PC-9 (cell line): ENCODE results near the gene IRF8. TPM values are rescaled to one million over a fixed set of nuclear protein-coding genes. Genes with fewer than 3 reads are reported as not detected.

Source experiments
- BruUV-seq: library from RNA; stranded (reverse); fragments of 400-500 nt; replicated peaks from 2 replicates; lab custom pipeline; 2021; lab: Mats Ljungman, UMichigan
- CTCF ChIA-PET: fragments of 300-600 bp; sonication (Branson Sonifier 250); formaldehyde crosslinking; loops from one replicate; lab custom pipeline; 2022; ENCODE audit warnings: antibody characterized with exemption; lab: Charles Lee
- POLR2A ChIA-PET: fragments of 300-600 bp; sonication (Branson Sonifier 250); formaldehyde crosslinking; loops from one replicate; lab custom pipeline; 2022; ENCODE audit warnings: antibody characterized with exemption; ENCODE audit not compliant: unreplicated experiment; lab: Charles Lee
- DNase-seq, 2 experiments: peaks; one replicate each; pipeline versions ENCODE4 v3.0.0 to v3.0.0-alpha.2; 2015 to 2022; ENCODE audit warnings: mixed read lengths in 1 of 2
- H2AFZ ChIP-seq: fragments of 200-600 bp; sonication (generic); 2 replicates; pipeline ENCODE4 v1.8.1; 2017; ENCODE audit warnings: antibody characterized with exemption
- H3F3A ChIP-seq: fragments of 200-600 bp; sonication (generic); 2 replicates; pipeline ENCODE4 v1.8.1; 2017; ENCODE audit warnings: antibody characterized with exemption, mild to moderate bottlenecking, low read depth; ENCODE audit not compliant: insufficient read depth
- H3K27ac ChIP-seq: fragments of 200-600 bp; sonication (generic); 2 replicates; pipeline ENCODE4 v1.6.1; 2016; ENCODE audit warnings: mixed run types
- H3K27me3 ChIP-seq: fragments of 200-600 bp; sonication (generic); 2 replicates; pipeline ENCODE4 v1.6.1; 2016; ENCODE audit warnings: low read depth, mixed run types; ENCODE audit not compliant: insufficient read depth
- H3K36me3 ChIP-seq: fragments of 200-600 bp; sonication (generic); 2 replicates; pipeline ENCODE4 v1.6.1; 2016; ENCODE audit warnings: low read depth, mixed run types
- H3K4me1 ChIP-seq: fragments of 200-600 bp; sonication (generic); replicated peaks from 2 replicates; pipeline ENCODE4 v1.6.1; 2016; ENCODE audit warnings: mixed run types; ENCODE audit not compliant: insufficient read depth
- H3K4me2 ChIP-seq: fragments of 200-600 bp; sonication (generic); 2 replicates; pipeline ENCODE4 v1.6.1; 2017; ENCODE audit warnings: mixed run types
- H3K4me3 ChIP-seq: fragments of 200-600 bp; sonication (generic); 2 replicates; pipeline ENCODE4 v1.6.1; 2016; ENCODE audit warnings: mixed run types
- H3K79me2 ChIP-seq: fragments of 200-600 bp; sonication (generic); 2 replicates; pipeline ENCODE4 v1.6.1; 2017; ENCODE audit warnings: low read depth, mixed run types
- H3K9me2 ChIP-seq: fragments of 200-600 bp; sonication (generic); 2 replicates; pipeline ENCODE4 v1.8.1; 2017; ENCODE audit warnings: mild to moderate bottlenecking; ENCODE audit not compliant: insufficient read depth
- H3K9me3 ChIP-seq: fragments of 200-600 bp; sonication (generic); 2 replicates; pipeline ENCODE4 v1.8.1; 2016; ENCODE audit warnings: low read depth; ENCODE audit not compliant: insufficient read depth
- H4K20me1 ChIP-seq: fragments of 200-600 bp; sonication (generic); 2 replicates; pipeline ENCODE4 v1.8.1; 2017; ENCODE audit not compliant: insufficient read depth
- EZH2 ChIP-seq: fragments of 200-600 bp; sonication (generic); IDR thresholded peaks from 2 replicates; pipeline ENCODE4 v1.8.0; 2017; ENCODE audit warnings: antibody characterized with exemption, low read depth
- intact Hi-C: fragments of 100-400 bp; cut with micrococcal nuclease; formaldehyde crosslinking; loops from one replicate; pipeline ENCODE4 v1.10.0; 2022; ENCODE audit not compliant: unreplicated experiment
- total RNA-seq: library from RNA; stranded (reverse); gene quantifications from 2 replicates; pipeline ENCODE4 v1.2.3, GENCODE V29; 2021
- TF ChIP-seq, protein P1 (sequence below): fragments of 200-600 bp; sonication (generic); conservative IDR thresholded peaks from 2 replicates; pipeline ENCODE4 v1.6.1; 2017; ENCODE audit warnings: mixed run types, antibody characterized with exemption, mild to moderate bottlenecking, moderate library complexity

The IRF8 gene
- total RNA-seq, 1 experiment from 2014 or later: not detected

DNA sequence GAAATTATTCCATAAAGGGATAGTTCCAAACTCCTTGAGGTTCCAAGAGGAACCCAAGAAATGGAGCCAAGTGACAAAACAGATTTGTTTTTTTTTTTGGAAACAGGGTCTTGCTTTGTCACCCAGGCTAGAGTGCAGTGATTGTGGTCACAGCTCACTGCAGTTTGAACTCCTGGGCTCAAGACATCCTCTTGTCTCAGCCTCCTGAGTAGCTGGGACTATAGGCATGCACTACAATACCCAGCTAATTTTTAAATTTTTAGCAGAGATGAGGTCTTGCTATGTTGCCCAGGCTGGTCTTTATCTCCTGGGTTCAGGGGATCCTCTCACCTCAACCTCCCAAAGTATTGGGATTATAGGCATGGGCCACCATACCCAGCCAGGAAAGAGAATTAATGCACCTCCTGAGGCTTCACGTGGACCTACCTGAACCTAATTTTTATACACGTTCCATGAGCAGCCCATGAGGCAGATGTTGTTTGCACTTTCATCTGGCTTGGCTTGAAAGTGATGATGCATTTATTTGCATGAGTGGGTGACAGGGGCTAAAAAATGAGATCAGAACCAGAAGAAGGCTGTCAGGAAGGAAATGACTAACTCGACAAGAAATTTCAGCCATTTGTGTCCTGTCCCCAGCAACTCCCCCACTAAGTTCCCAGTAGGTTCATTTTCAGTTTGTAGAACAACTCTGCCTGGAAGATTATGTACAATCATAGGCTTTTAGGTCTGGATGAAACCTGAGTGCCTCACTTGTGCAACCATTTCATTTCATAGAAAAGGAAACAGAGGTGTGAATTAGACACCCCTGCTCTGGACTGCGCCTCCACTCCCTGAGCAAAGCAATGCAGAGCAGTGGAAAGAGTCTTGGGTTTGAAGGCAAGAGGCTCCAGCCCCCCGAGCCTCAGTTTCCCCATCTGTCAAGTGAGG is 10.3 kb upstream of the IRF8 start:
- peaks cover 85% of the 10 kb centered on the region for H3K27me3 ChIP-seq
- no peak overlapping the region for H3K4me2 ChIP-seq
- ChIA-PET CTCF (no interaction called here), POLR2A (no interaction called here)
- intact Hi-C loops: no loop called here
- no peaks in the 10 kb centered on the region for H3K79me2 ChIP-seq
- no peak overlapping the region for H3K27ac ChIP-seq
- H3K9me3 ChIP-seq: no peaks in the 10 kb centered on the region
- peaks cover 17% of the 10 kb centered on the region for H3F3A ChIP-seq
- H2AFZ ChIP-seq: no peak overlapping the region
- no peaks in the 10 kb centered on the region for H4K20me1 ChIP-seq
- DNase-seq: peak in 1 of 2 experiments; percentile 48
- TF ChIP-seq EZH2: no peak
- TF ChIP-seq, protein P1, sequence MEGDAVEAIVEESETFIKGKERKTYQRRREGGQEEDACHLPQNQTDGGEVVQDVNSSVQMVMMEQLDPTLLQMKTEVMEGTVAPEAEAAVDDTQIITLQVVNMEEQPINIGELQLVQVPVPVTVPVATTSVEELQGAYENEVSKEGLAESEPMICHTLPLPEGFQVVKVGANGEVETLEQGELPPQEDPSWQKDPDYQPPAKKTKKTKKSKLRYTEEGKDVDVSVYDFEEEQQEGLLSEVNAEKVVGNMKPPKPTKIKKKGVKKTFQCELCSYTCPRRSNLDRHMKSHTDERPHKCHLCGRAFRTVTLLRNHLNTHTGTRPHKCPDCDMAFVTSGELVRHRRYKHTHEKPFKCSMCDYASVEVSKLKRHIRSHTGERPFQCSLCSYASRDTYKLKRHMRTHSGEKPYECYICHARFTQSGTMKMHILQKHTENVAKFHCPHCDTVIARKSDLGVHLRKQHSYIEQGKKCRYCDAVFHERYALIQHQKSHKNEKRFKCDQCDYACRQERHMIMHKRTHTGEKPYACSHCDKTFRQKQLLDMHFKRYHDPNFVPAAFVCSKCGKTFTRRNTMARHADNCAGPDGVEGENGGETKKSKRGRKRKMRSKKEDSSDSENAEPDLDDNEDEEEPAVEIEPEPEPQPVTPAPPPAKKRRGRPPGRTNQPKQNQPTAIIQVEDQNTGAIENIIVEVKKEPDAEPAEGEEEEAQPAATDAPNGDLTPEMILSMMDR: no peak
- no peak overlapping the region for H3K4me3 ChIP-seq
- BruUV-seq: no TSS peak
- H3K9me2 ChIP-seq: no peaks in the 10 kb centered on the region
- no peaks in the 10 kb centered on the region for H3K36me3 ChIP-seq
- H3K4me1 ChIP-seq: peaks cover 16% of the 10 kb centered on the region

DNA sequence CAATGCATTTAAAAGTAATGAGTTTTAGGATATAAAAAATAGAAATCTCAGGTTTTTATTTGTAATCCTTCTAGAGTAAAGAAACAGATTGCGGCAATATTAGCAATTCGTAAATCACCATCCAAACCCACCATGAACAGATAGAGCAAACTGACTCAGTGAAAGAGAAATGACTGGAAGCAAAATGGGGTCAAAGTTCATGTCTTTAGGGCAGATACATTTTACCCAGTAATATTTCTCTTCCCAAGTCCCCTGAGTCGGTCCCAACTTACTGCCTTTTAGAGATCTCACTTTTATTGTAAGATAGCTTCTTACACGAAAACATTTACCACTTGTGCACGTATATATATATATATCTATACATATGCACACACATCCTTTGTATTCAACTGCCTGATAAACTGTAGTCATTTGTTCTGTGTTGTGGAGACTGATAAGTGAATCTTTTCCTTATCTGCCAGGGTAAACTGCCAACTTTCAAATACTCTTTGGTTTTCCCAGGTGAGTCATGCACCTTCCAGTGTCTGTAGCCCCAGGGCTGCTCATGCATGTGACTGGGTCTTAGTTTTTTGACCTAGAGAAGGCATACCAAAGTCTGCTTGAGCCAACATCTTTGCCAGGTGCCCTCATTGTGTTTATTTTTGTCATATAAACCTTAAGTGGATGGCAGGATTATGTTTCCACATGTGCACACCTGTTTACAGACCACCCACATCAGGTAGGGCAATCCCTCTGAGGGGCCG is 7.8 kb upstream of the IRF8 start:
- no peaks in the 10 kb centered on the region for H3K79me2 ChIP-seq
- ChIA-PET POLR2A (no interaction called here), CTCF (no interaction called here)
- H3K4me1 ChIP-seq: peaks cover 16% of the 10 kb centered on the region
- no peaks in the 10 kb centered on the region for H3K9me3 ChIP-seq
- H2AFZ ChIP-seq: no peak overlapping the region
- H3K36me3 ChIP-seq: no peaks in the 10 kb centered on the region
- peaks cover 17% of the 10 kb centered on the region for H3F3A ChIP-seq
- no TSS peak for BruUV-seq
- no peaks in the 10 kb centered on the region for H3K9me2 ChIP-seq
- intact Hi-C loops: no loop called here
- DNase-seq: peak; percentile 55 to 86
- H3K27ac ChIP-seq: no peak overlapping the region
- H3K4me2 ChIP-seq: peak overlapping the region; percentile 17; the same call in 1 of the 2 replicates
- H4K20me1 ChIP-seq: no peaks in the 10 kb centered on the region
- no peak for TF ChIP-seq EZH2
- TF ChIP-seq, protein P1: no peak
- no peak overlapping the region for H3K4me3 ChIP-seq
- peaks cover 85% of the 10 kb centered on the region for H3K27me3 ChIP-seq

DNA sequence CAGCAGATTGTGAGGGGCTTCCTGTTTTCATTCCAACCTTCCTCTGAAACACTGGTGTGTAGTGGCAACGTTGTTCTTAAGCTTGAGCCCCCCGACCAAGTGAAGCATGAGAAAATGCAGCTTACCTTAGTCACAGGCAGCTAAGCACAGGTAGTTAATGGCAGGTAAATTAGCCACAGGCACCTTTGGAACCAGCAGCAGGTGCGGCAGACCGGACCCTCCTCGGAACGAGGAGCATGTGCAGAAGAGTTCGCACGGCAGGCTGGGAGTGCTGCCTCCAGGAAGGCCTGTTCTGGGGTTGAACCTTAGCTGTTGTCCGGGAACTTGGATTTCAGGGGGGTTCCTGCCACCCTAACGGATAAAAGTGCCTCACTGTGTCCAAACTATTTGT is 7.2 kb upstream of the IRF8 start:
- no peak for DNase-seq
- TF ChIP-seq, protein P1: no peak
- TF ChIP-seq EZH2: no peak

More for the DNA sequence above, 7.2 kb upstream of the IRF8 start:
- H3K36me3 ChIP-seq: no peaks in the 10 kb centered on the region
- H3K4me2 ChIP-seq: no peak overlapping the region
- H3K4me1 ChIP-seq: peaks cover 16% of the 10 kb centered on the region
- POLR2A ChIA-PET: no interaction called here
- H3K27me3 ChIP-seq: peaks cover 85% of the 10 kb centered on the region
- H3K4me3 ChIP-seq: no peak overlapping the region
- intact Hi-C loops: no loop called here
- CTCF ChIA-PET: no interaction called here
- H4K20me1 ChIP-seq: no peaks in the 10 kb centered on the region
- BruUV-seq: no TSS peak
- no peaks in the 10 kb centered on the region for H3K9me3 ChIP-seq
- H2AFZ ChIP-seq: no peak overlapping the region
- no peaks in the 10 kb centered on the region for H3K9me2 ChIP-seq
- H3F3A ChIP-seq: peaks cover 17% of the 10 kb centered on the region
- H3K79me2 ChIP-seq: no peaks in the 10 kb centered on the region
- H3K27ac ChIP-seq: no peak overlapping the region
